ENCODE results near the gene ARHGAP26. TPM values are rescaled to one million over a fixed set of nuclear protein-coding genes. Genes with fewer than 3 reads are reported as not detected.

ARHGAP26 gene
- total RNA-seq, 1 experiment from 2014 or later, result 19.6 TPM

- DNase-seq (ENCODE audit: low spot score), result no peak
Measured at GRCh38 chr5:143057580-143057999, 287.4 kb downstream of the ARHGAP26 start.

GRCh38 chr5:143059355-143059754 lies 289.2 kb downstream of the ARHGAP26 start:
- no peak for DNase-seq (ENCODE audit: low spot score)

- no peak for DNase-seq (ENCODE audit: low spot score)
Measured at GRCh38 chr5:143059976-143060765, 290.0 kb downstream of the ARHGAP26 start.

- DNase-seq (ENCODE audit: low spot score), result no peak
Measured at GRCh38 chr5:143061161-143061945, 291.2 kb downstream of the ARHGAP26 start.

GRCh38 chr5:143062379-143062778 lies 292.2 kb downstream of the ARHGAP26 start:
- DNase-seq (ENCODE audit: low spot score), result no peak

GRCh38 chr5:143063175-143063970 lies 293.2 kb downstream of the ARHGAP26 start:
- DNase-seq (ENCODE audit: low spot score), result no peak

GRCh38 chr5:143064218-143064641 lies 294.1 kb downstream of the ARHGAP26 start:
- DNase-seq (ENCODE audit: low spot score), result no peak

GRCh38 chr5:143064676-143065075 lies 294.5 kb downstream of the ARHGAP26 start:
- no peak for DNase-seq (ENCODE audit: low spot score)

- no peak for DNase-seq (ENCODE audit: low spot score)
Measured at GRCh38 chr5:143065185-143065965, 295.2 kb downstream of the ARHGAP26 start.

GRCh38 chr5:143065996-143066522 lies 295.9 kb downstream of the ARHGAP26 start:
- no peak for DNase-seq (ENCODE audit: low spot score)

GRCh38 chr5:143066556-143067281 lies 296.5 kb downstream of the ARHGAP26 start:
- DNase-seq (ENCODE audit: low spot score), result no peak

GRCh38 chr5:143068712-143069111 lies 298.5 kb downstream of the ARHGAP26 start:
- no peak for DNase-seq (ENCODE audit: low spot score)

- DNase-seq (ENCODE audit: low spot score), result no peak
Measured at GRCh38 chr5:143071927-143072326, 301.8 kb downstream of the ARHGAP26 start.

GRCh38 chr5:143072734-143073133 lies 302.6 kb downstream of the ARHGAP26 start:
- DNase-seq (ENCODE audit: low spot score), result no peak

- DNase-seq (ENCODE audit: low spot score), result no peak
Measured at GRCh38 chr5:143073766-143074165, 303.6 kb downstream of the ARHGAP26 start.

- DNase-seq (ENCODE audit: low spot score), result no peak
Measured at GRCh38 chr5:143074414-143074996, 304.3 kb downstream of the ARHGAP26 start.

- DNase-seq (ENCODE audit: low spot score), result no peak
Measured at GRCh38 chr5:143076377-143076776, 306.2 kb downstream of the ARHGAP26 start.

GRCh38 chr5:143077453-143078103 lies 307.4 kb downstream of the ARHGAP26 start:
- DNase-seq (ENCODE audit: low spot score), result no peak

GRCh38 chr5:143078313-143078712 lies 308.1 kb downstream of the ARHGAP26 start:
- DNase-seq (ENCODE audit: low spot score), result no peak
